AG09309 (cell line): ENCODE results near the gene MYO1C.

ENCODE experiments used
- DNase-seq: peaks from one replicate; pipeline ENCODE4 v3.0.0-alpha.2; 2010; ENCODE audit warnings: low read depth
- H3K4me3 ChIP-seq: 2 replicates; pipeline ENCODE4 v1.5.1; 2011; ENCODE audit warnings: mild to moderate bottlenecking, low read depth, low read length, moderate library complexity; ENCODE audit not compliant: control insufficient read depth
- TF ChIP-seq, protein P1 (sequence below): IDR thresholded peaks from 2 replicates; pipeline ENCODE4 v1.5.1; 2011; ENCODE audit warnings: mild to moderate bottlenecking, low read depth, low read length, inconsistent platforms; ENCODE audit not compliant: insufficient read depth, control insufficient read depth; ENCODE audit errors: missing control alignments

MYO1C gene

DNA sequence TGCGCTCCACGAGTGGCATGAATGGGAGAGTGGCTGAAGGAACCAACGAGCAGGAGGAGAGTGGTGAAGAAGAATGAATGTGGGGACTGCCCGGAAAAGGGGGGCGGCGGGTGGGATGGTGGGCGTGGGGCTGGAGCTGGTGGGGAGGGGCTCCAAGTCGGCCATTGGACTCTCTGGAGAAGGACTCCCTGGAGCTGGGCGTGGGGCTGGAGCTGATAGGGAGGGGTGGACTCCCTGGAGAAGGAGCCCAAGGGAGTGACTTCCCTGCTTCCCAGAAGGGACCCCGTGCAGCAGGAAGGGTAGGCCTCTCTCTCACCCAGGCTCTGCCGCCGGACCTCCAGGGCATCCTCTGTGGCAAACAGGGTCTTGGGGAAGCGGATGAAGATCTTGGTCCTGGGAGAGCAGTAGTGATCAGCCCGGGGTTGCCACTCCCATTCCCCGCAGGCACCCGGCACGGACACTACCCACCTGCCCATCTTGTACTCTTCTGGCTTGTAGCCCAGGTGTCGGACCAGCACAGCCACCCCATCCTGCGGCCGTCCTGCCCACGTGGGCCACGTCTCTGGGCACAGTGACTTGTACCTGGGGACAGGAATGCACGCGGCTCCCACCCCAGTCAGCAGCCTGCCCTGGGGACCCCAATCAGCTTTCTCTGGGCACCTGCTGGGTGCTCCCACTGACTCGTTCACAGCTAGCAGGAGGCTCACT is 21.6 kb downstream of the MYO1C start:
- no peak for DNase-seq
- H3K4me3 ChIP-seq = no peak overlapping the region
- TF ChIP-seq, protein P1, sequence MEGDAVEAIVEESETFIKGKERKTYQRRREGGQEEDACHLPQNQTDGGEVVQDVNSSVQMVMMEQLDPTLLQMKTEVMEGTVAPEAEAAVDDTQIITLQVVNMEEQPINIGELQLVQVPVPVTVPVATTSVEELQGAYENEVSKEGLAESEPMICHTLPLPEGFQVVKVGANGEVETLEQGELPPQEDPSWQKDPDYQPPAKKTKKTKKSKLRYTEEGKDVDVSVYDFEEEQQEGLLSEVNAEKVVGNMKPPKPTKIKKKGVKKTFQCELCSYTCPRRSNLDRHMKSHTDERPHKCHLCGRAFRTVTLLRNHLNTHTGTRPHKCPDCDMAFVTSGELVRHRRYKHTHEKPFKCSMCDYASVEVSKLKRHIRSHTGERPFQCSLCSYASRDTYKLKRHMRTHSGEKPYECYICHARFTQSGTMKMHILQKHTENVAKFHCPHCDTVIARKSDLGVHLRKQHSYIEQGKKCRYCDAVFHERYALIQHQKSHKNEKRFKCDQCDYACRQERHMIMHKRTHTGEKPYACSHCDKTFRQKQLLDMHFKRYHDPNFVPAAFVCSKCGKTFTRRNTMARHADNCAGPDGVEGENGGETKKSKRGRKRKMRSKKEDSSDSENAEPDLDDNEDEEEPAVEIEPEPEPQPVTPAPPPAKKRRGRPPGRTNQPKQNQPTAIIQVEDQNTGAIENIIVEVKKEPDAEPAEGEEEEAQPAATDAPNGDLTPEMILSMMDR = no peak

DNA sequence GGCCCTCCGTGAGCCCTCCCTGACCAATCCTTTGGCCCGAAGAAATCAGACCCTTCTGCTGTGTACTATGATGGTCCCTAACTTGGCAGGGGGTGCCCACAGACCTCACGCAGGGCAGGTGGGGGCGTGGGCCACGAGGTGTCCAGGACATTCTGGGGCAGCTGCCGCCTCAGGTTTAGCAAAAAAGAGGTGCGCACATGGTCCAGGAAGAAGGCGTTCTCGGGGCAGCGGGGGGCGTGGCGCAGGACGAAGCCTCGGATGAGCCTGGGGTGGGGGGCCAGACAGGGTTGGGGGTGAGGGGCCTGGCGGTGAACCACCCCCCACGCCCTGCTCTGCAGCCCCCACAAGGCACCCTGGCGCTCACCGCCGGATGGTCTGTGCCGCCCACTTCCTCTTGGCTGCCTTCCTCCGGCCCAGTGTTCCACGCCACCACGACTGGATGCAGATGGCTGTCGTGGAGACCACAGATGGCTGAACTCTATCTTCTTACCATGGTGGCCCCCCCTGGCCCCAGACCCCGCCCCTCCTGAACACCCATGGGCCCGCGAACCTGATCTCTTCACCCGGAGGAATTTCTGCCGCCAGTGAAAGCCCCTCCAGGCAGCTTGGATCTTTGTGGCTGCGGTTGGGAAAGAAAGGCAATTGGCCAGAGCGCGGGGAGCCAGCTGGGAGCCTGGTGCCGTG is 22.3 kb downstream of the MYO1C start:
- TF ChIP-seq, protein P1 = no peak
- H3K4me3 ChIP-seq = no peak overlapping the region
- no peak for DNase-seq

DNA sequence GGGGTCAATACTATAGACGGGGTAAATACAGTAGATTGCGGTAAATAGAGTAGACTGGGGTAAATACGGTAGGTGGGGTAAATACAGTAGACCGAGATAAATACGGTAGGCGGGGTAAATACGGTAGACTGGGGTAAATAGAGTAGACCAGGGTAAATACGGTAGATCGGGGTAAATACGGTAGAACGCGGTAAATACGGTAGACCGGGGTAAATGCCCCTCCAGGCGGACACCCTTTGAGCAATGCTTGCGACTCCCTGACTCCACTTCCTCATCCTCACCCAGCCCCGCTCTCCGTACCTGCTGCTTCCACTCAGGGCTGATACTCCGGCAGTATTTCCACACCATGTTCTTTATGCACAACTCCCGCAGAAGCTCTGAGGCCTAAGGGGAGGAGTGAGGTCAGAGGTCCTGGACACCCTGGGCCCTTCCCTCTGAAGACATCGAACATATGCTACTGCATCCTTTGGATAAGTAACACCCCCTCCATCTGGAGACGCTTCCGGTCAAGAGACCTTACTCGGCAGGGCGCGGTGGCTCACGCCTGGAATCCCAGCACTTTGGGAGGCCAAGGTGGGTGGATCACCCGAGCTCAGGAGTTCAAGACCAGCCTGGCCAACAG is 23.1 kb downstream of the MYO1C start:
- H3K4me3 ChIP-seq = no peak overlapping the region
- no peak for DNase-seq
- TF ChIP-seq, protein P1 = no peak

DNA sequence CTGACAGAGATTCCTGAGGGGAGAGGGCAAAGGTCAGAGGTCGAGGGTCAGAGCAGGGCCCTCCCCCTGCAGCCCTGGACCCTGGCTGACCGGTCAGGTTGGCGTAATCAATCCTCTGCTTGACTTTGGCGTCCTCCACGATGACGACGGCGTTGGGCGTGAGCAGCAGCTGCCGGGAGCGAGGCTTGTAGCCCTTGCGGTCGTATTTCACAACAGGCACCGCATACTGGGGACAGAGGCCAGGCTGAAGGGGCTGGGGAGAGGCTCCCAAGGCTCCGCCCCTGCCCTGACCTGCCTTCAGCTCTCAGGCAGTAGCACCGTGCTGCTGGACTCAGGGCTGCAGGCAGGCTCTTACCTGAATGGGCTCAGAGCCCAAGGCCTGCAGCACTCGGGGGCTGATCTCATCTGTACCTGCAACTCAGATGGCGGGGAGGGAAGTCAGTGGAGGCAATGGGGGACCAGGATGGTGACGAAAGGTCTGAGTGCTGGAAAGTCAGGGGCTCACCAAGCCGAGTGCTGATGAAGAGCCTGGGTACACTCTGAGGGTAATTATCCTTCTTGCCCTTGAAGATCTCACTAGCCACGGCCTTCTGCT is 24.5 kb downstream of the MYO1C start:
- DNase-seq = no peak
- H3K4me3 ChIP-seq = no peak overlapping the region
- TF ChIP-seq, protein P1 = no peak

DNA sequence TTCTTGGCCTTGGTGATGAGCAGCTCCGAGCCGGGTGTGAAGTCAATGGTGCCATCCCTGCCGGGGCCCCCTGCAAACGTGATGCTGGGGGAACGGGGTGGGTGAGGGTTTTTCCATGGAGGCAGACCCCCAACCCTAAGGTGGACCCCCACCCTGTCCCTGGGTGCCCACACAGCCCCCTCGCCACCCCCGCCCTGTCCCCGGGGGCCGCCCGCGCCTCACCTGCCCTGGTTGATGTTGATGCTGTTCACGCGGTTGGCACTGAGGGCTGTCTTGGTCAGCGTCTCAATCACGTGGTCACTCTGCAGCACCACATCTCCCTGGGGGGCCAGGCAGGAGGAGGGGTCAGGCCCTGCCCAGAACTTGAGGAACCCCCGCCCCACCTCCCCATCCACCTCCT is 25.2 kb downstream of the MYO1C start:
- no peak for DNase-seq
- TF ChIP-seq, protein P1 = no peak

DNA sequence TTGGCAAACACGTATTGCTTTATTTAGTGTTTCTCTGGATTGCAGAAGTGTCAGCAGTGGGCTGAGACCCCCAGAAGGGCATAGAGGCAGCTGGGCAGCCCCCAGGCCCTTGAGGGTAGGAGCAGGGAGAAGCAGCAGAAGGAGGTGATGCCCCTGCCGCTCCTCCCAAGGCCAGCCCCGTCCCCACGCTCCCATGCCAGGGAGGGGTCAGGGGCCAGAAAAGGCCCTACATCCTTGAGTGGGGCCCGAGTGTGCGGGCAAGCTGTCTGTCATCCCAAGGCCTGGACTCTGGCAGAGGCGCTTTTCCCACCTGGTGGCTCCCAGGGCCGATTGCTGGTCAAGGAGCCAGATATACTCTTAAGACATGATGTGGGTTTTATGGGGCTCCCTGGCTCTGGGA is 28.3 kb downstream of the MYO1C start:
- H3K4me3 ChIP-seq = no peak overlapping the region
- no peak for DNase-seq
- TF ChIP-seq, protein P1 = no peak

More for the DNA sequence above, 25.2 kb downstream of the MYO1C start:
- no peak overlapping the region for H3K4me3 ChIP-seq
